GM10248 (cell line): ENCODE data around the gene SNX18.

Source experiments
- CTCF ChIA-PET: fragments of 300-600 bp; sonication (Branson Sonifier 250); formaldehyde crosslinking; extraction: SDS; loops from one replicate; lab custom pipeline; 2021; ENCODE audit warnings: antibody characterized with exemption; lab: Yijun Ruan, JAX
- POLR2A ChIA-PET: fragments of 350-650 bp; sonication (Branson Sonifier 250); formaldehyde crosslinking; extraction: SDS; loops from one replicate; lab custom pipeline; 2020; ENCODE audit warnings: antibody characterized with exemption; lab: Yijun Ruan, JAX
- DNase-seq: peaks from one replicate; pipeline ENCODE4 v3.0.0; 2012; ENCODE audit errors: extremely low spot score
- TF ChIP-seq, protein P1 (sequence below): IDR thresholded peaks from 2 replicates; pipeline ENCODE4 v1.5.1; 2012; ENCODE audit warnings: mild to moderate bottlenecking, low read depth; ENCODE audit errors: extremely low read depth, missing control alignments, control extremely low read depth

Gene SNX18

GRCh38 chr5:54537725-54538124 lies 20.2 kb downstream of the SNX18 start:
- no peak for DNase-seq
- ChIA-PET CTCF (interaction anchor here (1.0 to 1.3 kb wide), 2 partner anchors 11 to 13 kb away, joined by 4 to 5 read pairs; no protein-coding TSS in a partner anchor), POLR2A (no interaction called here)
- TF ChIP-seq, protein P1, sequence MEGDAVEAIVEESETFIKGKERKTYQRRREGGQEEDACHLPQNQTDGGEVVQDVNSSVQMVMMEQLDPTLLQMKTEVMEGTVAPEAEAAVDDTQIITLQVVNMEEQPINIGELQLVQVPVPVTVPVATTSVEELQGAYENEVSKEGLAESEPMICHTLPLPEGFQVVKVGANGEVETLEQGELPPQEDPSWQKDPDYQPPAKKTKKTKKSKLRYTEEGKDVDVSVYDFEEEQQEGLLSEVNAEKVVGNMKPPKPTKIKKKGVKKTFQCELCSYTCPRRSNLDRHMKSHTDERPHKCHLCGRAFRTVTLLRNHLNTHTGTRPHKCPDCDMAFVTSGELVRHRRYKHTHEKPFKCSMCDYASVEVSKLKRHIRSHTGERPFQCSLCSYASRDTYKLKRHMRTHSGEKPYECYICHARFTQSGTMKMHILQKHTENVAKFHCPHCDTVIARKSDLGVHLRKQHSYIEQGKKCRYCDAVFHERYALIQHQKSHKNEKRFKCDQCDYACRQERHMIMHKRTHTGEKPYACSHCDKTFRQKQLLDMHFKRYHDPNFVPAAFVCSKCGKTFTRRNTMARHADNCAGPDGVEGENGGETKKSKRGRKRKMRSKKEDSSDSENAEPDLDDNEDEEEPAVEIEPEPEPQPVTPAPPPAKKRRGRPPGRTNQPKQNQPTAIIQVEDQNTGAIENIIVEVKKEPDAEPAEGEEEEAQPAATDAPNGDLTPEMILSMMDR: no peak

- POLR2A ChIA-PET: no interaction called here
- TF ChIP-seq, protein P1: no peak
- DNase-seq: no peak
- CTCF ChIA-PET: interaction anchor here (1.0 to 1.3 kb wide), 2 partner anchors 11 to 14 kb away, joined by 4 to 5 read pairs; no protein-coding TSS in a partner anchor
Measured at GRCh38 chr5:54538156-54538555, 20.6 kb downstream of the SNX18 start.

GRCh38 chr5:54539001-54539400 lies 21.4 kb downstream of the SNX18 start:
- TF ChIP-seq, protein P1: no peak
- ChIA-PET CTCF (interaction anchor here (1.1 kb wide), 1 partner anchor 22 kb away, joined by 3 read pairs; the partner anchor contains the start of gene SNX18), POLR2A (no interaction called here)
- no peak for DNase-seq

GRCh38 chr5:54540286-54540685 lies 22.7 kb downstream of the SNX18 start:
- ChIA-PET POLR2A (no interaction called here), CTCF (no interaction called here)
- TF ChIP-seq, protein P1: no peak
- DNase-seq: no peak

GRCh38 chr5:54541823-54542783 lies 24.5 kb downstream of the SNX18 start:
- TF ChIP-seq, protein P1: no peak
- POLR2A ChIA-PET: no interaction called here
- DNase-seq: no peak
- CTCF ChIA-PET: interaction anchor here (1.2 to 1.4 kb wide), 2 partner anchors 12 to 54 kb away, joined by 3 to 4 read pairs; no protein-coding TSS in a partner anchor

GRCh38 chr5:54544044-54544443 lies 26.5 kb downstream of the SNX18 start:
- no peak for DNase-seq
- CTCF ChIA-PET: interaction anchor here (1.0 to 1.4 kb wide), 3 partner anchors 14 to 27 kb away, joined by 3 to 4 read pairs (median 4); partner anchors contain the start of gene SNX18
- TF ChIP-seq, protein P1: no peak
- POLR2A ChIA-PET: no interaction called here
